Small intestine (tissue), 7 donors: ENCODE measurements around the gene NLE1. TPM values are rescaled to one million over a fixed set of nuclear protein-coding genes. Genes with fewer than 3 reads are reported as not detected.

Experiments
- DNase-seq, 2 donors: peaks; one replicate each; pipeline versions ENCODE4 v3.0.0 to v3.0.0-alpha.2; 2013
- FAIRE-seq: peaks from 2 replicates; lab custom pipeline; 2012; peaks lifted over from hg19 to GRCh38; lab: Jason Lieb, UNC
- H3K27ac ChIP-seq, 3 donors: one replicate each; pipeline ENCODE4 v1.5.1; 2013; ENCODE audit warnings: low read length in 2 of 3, mild to moderate bottlenecking in 2 of 3, control low read depth in 1 of 3, inconsistent platforms in 1 of 3, low read depth in 1 of 3, moderate library complexity in 1 of 3
- H3K27me3 ChIP-seq, 3 donors: one replicate each; pipeline ENCODE4 v1.6.1; 2013; ENCODE audit warnings: low read length in 3 of 3, inconsistent platforms in 1 of 3; ENCODE audit not compliant: control insufficient read depth in 3 of 3, insufficient read depth in 3 of 3
- H3K36me3 ChIP-seq, 3 donors: one replicate each; pipeline ENCODE4 v1.6.1; 2013; ENCODE audit warnings: low read length in 3 of 3, inconsistent platforms in 1 of 3, low read depth in 1 of 3, mild to moderate bottlenecking in 1 of 3, moderate library complexity in 1 of 3; ENCODE audit not compliant: control insufficient read depth in 3 of 3, insufficient read depth in 2 of 3
- H3K4me1 ChIP-seq, 3 donors: one replicate each; pipeline ENCODE4 v1.6.1; 2013; ENCODE audit warnings: low read length in 2 of 3, inconsistent platforms in 1 of 3, low read depth in 1 of 3, mild to moderate bottlenecking in 1 of 3, moderate library complexity in 1 of 3; ENCODE audit not compliant: control insufficient read depth in 3 of 3, insufficient read depth in 2 of 3
- H3K4me3 ChIP-seq, 3 donors: one replicate each; pipeline ENCODE4 v1.5.1; 2013; ENCODE audit warnings: low read length in 3 of 3, control low read depth in 1 of 3, inconsistent platforms in 1 of 3, low read depth in 1 of 3, mild to moderate bottlenecking in 1 of 3, moderate library complexity in 1 of 3
- H3K9me3 ChIP-seq, 2 donors: one replicate each; pipeline ENCODE4 v1.6.1; 2013; ENCODE audit warnings: low read depth in 1 of 2, low read length in 1 of 2; ENCODE audit not compliant: control insufficient read depth in 2 of 2, insufficient read depth in 1 of 2
- WGBS, 3 donors: extraction: QIAGEN DNeasy Blood & Tissue Kit; methylation state at CpG; one replicate each; pipeline ENCODE4 v1.1.7; 2013; 5-methylcytosine and 5-hydroxymethylcytosine counted together
- polyA plus RNA-seq, 4 donors: library from polyadenylated mRNA; stranded (reverse) in 3 of 4; unstranded in 1 of 4; fragments of 200-250 nt in 3 of 4; fragments of 120-200 nt in 1 of 4; gene quantifications; one replicate each; pipeline versions ENCODE4 v1.2.1 to v1.2.3, GENCODE V29; 2013
- donor health status: healthy with polysubstance abuse.
- donor health status: control.
- donor health status: control.
- donor health status: Bipolar disorder and iron deficiency.
- donor health status: healthy.

The NLE1 gene
- polyA plus RNA-seq, 4 donors = 1.8 to 13.9 (median 7.5) TPM

DNA sequence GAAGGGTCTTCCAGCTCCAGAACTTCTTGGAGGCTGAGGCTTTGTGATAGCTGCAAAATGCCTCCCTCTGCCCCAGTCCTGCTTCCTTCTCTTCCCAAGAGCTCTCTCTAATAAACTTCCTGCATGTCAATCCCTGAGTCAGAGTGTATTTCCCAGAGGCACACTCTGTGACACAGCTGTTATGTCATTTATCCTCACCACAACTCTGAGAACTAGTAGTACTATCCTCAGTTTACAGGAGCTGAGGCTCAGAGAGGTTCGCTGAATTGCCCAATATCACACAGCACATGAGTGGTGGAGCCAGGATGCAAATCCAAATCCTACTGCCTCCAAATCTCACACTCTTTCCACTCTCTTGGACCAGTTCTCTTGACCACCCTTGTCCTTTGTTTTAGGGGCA lies 25.6 kb upstream of the NLE1 start:
- FAIRE-seq = no peak
- H3K9me3 ChIP-seq = no peaks in the 10 kb centered on the region
- H3K36me3 ChIP-seq = no peaks in the 10 kb centered on the region
- no peak overlapping the region for H3K27ac ChIP-seq
- 83 to 92% (median 85%) methylated on average over 1 of the region's 1 CpG for WGBS, 3 donors
- no peak for DNase-seq
- H3K4me3 ChIP-seq = no peak overlapping the region
- H3K27me3 ChIP-seq = no peaks in the 10 kb centered on the region
- H3K4me1 ChIP-seq = no peaks in the 10 kb centered on the region

DNA sequence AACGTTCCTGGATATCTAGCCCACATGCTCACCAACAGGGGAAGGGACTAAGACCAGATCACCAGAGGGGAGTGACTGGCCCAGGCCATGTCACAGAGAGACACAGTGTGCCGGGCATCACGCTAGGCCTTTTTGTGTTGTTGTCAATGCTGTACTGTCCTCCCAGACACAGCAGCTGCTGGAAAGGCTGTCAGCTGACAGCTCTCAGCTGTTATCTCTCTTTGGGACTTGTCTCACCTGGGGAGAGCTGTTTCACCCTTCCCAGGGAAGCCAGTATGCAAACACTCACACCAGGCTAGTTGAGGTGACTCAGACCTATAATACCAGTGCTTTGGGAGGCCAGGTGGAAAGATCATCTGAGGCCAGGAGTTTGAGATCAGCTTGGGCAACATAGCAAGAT lies 24.9 kb upstream of the NLE1 start:
- Histone ChIP-seq H3K9me3 (no peaks in the 10 kb centered on the region), H3K36me3 (no peaks in the 10 kb centered on the region), H3K27me3 (no peaks in the 10 kb centered on the region), H3K4me1 (no peaks in the 10 kb centered on the region), H3K4me3 (no peak overlapping the region), H3K27ac (no peak overlapping the region)
- FAIRE-seq = no peak
- no peak for DNase-seq
- WGBS, 3 donors = 30 to 64% (median 48%) methylated on average over 3 of the region's 3 CpGs

DNA sequence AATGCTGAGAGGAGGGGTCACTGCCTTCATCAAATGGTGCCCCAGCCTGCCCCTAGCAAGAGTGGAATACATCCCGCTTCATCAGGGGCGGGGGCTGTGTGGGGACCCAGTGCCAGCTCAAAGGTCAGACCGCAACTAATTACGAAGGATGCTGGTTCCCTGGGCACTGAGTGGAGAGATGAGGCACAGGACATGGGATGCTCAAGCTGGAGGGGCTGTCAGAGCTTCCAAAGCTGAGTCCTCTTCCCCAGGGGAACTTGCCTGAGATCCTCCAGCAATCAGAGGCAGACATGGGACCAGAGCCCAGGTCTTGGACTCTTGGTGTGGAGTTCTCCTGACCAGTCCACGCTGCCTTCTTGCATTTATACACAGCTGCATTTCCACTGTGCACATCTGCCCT lies 24.4 kb upstream of the NLE1 start:
- 50 to 69% (median 61%) methylated on average over 5 of the region's 5 CpGs for WGBS, 3 donors
- FAIRE-seq = no peak

DNA sequence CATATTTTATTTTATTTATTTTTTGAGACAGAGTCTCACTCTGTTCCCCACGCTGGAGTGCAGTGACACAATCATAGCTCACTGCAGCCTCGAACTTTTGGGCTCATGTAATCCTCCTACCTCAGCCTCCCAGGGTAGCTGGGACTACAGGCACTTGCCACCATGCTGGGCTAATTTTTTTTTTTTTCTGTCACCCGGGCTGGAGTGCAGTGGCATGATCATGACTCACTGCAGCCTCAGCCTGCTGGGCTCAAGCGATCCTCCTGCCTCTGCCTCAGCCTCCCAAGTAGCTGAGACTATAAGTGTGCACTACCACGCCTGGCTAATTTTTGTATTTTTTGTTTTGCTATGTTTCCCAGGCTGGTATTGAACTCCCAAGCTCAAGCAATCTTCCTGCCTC lies 22.6 kb upstream of the NLE1 start:
- Histone ChIP-seq H3K36me3 (no peaks in the 10 kb centered on the region), H3K4me1 (no peaks in the 10 kb centered on the region), H3K4me3 (no peak overlapping the region), H3K27me3 (peaks cover 0 to 2% (median 0%) of the 10 kb centered on the region in 3 donors), H3K27ac (no peak overlapping the region), H3K9me3 (peaks cover 0 to 2% of the 10 kb centered on the region in 2 donors)
- no peak for DNase-seq
- no peak for FAIRE-seq
- WGBS, 3 donors = 54 to 80% (median 67%) methylated on average over 5 of the region's 5 CpGs

More for the DNA sequence above, 24.4 kb upstream of the NLE1 start:
- Histone ChIP-seq H3K36me3 (no peaks in the 10 kb centered on the region), H3K4me1 (no peaks in the 10 kb centered on the region), H3K27me3 (peaks cover 0 to under 1% (median 0%) of the 10 kb centered on the region in 3 donors), H3K9me3 (no peaks in the 10 kb centered on the region), H3K4me3 (no peak overlapping the region), H3K27ac (no peak overlapping the region)
- DNase-seq = no peak

DNA sequence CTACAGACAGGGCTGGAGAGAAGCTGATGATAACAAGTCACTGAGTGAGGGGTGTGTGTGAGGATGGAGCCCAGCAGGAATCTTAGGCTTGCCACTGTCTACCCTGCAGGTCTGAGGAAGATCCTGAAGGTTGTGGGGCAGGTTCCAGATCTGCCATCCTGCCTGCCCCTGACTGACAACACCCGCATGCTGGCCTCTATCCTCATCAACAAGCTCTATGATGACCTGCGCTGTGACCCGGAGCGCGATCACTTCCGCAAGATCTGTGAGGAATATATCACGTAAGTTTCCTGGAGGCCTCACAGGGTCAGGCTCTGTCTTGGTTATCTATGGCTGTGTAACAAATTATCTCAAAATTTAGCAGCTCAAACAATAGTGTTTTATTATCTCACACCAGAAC lies 21.8 kb upstream of the NLE1 start:
- H3K9me3 ChIP-seq = peaks cover 0 to 2% of the 10 kb centered on the region in 2 donors
- peaks cover 0 to 2% (median 2%) of the 10 kb centered on the region in 3 donors for H3K27me3 ChIP-seq
- no peak overlapping the region for H3K27ac ChIP-seq
- DNase-seq = no peak
- H3K4me1 ChIP-seq = no peaks in the 10 kb centered on the region
- H3K4me3 ChIP-seq = no peak overlapping the region
- H3K36me3 ChIP-seq = no peaks in the 10 kb centered on the region
- 93 to 94% (median 94%) methylated on average over 7 of the region's 7 CpGs for WGBS, 3 donors
- FAIRE-seq = no peak

DNA sequence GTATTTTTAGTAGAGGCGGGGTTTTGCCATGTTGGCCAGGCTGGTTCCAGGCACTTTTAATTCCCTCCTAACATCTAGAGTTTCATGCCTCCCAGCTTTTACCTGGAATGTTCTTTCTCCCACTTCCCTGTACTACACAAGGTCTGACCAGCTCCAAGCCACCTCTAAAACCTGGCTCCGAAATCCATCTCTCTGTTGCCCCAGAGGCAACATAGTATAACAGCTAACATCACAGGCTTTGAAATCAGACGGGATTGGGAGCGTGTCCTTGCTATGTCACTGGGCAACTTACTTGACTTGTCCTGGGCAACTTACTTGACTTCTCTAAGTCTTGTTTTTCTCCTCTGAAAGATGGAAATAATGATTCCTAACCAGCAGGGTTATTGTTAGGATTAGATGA lies 20.7 kb upstream of the NLE1 start:
- H3K27ac ChIP-seq = no peak overlapping the region
- H3K9me3 ChIP-seq = peaks cover 0 to 2% of the 10 kb centered on the region in 2 donors
- 85 to 86% (median 85%) methylated on average over 4 of the region's 4 CpGs for WGBS, 3 donors
- no peak overlapping the region for H3K4me3 ChIP-seq
- H3K27me3 ChIP-seq = peaks cover 0 to 2% (median 2%) of the 10 kb centered on the region in 3 donors
- no peaks in the 10 kb centered on the region for H3K4me1 ChIP-seq
- DNase-seq (no peak), FAIRE-seq (no peak)
- no peaks in the 10 kb centered on the region for H3K36me3 ChIP-seq

DNA sequence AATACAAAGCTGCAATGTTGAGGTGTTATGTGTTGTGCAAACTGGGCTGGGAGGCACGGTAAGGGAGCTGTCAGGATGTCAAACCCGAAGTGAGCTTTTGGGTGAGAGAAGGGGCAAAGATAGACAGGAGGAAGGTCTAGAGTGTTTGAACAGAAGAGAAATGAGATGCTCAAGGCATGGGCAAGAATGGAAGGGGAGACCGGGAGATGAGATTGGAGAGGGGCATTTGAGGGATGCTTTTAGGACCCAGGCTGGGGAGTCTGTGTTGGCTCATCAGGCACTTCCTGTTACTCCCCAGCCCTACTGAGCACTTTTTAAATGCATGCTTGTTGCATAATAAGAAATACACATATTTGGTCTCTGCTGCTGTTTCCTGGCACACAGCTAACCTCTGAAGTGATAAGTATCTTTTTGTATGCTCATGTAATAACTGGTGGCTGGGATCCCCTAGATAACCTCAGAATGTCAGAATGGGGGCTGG lies 19.2 kb upstream of the NLE1 start:
- DNase-seq (peak in 1 of 2 donors; percentile 21), FAIRE-seq (no peak)
- 56 to 71% (median 66%) methylated on average over 3 of the region's 3 CpGs for WGBS, 3 donors
- Histone ChIP-seq H3K27me3 (peaks cover 0 to 2% (median 2%) of the 10 kb centered on the region in 3 donors), H3K4me3 (no peak overlapping the region), H3K27ac (peak overlapping the region in 1 of 3 donors; percentile 52), H3K9me3 (peaks cover 0 to 2% of the 10 kb centered on the region in 2 donors), H3K4me1 (no peaks in the 10 kb centered on the region), H3K36me3 (no peaks in the 10 kb centered on the region)

DNA sequence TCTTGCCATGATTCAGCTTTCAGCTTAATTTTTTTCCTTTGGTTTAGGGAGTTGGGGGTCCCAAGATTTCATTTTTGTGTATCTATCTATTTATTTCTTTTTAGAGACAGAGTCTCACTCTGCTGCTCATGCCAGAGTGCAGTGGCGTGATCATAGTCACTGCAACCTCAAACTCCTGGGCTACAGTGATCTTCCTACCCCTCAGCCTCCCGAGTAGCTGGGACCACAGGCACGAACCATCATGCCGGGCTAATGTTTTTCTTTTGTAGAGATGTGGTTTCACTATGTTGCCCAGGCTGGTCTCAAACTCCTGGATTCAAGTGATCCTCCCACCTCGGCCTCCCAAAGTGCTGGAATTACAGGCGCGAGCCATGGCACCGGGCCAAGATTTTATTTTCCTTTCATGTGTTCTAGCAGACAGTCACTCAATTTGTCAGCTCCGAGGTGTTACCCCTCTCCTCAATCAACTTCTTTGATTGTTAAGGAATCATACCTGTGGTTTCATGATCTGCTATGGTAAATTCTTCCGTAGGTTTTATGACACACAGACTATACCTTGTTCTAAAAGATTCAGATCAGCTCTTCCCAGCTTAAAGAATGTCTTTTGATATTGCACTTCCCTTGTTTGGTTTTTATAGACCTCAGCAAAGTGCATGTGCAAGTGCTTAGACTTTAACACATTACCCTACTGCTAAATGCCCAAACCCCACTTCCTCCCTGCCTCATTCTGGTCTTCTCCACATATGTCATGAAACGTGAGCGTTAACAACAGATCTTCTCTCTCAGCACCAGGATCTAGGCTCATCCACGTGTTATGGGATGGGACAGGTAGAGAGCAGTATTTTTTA lies 18.5 kb upstream of the NLE1 start:
- Histone ChIP-seq H3K9me3 (peaks cover 0 to 2% of the 10 kb centered on the region in 2 donors), H3K4me1 (no peaks in the 10 kb centered on the region), H3K36me3 (no peaks in the 10 kb centered on the region), H3K4me3 (no peak overlapping the region), H3K27ac (peak overlapping the region in 1 of 3 donors; percentile 52), H3K27me3 (peaks cover 0 to 2% (median 2%) of the 10 kb centered on the region in 3 donors)
- WGBS, 3 donors = 54 to 68% (median 54%) methylated on average over 13 of the region's 13 CpGs
- peak in 1 of 2 donors; percentile 26 for DNase-seq
- FAIRE-seq = no peak
